A549 (cell line): Measurements from ENCODE around the gene PALLD. TPM values are rescaled to one million over a fixed set of nuclear protein-coding genes. Genes with fewer than 3 reads are reported as not detected.
A peak's percentile ranks its signal among the peaks of the same experiment; 100 is the strongest.

Experiments used
- ATAC-seq, 2 experiments: fragments of 200-7000 bp in 1 of 2; fragments of >200 bp in 1 of 2; cut with Nextera tagmentation in 1 of 2; cut with Tn5 transposase in 1 of 2; 3 replicates each; pipeline versions ENCODE4 v1.8.0 to v1.9.1; 2018 to 2020; ENCODE audit warnings: mild to moderate bottlenecking in 1 of 2, moderate library complexity in 1 of 2
- CTCF ChIA-PET: fragments of 300-600 bp; sonication (Branson Sonifier 250); formaldehyde crosslinking; extraction: SDS; loops from one replicate; lab custom pipeline; 2021; ENCODE audit warnings: antibody characterized with exemption, inconsistent platforms; lab: Yijun Ruan, JAX
- POLR2A ChIA-PET: fragments of 350-600 bp; formaldehyde crosslinking; extraction: SDS; loops from one replicate; lab custom pipeline; 2021; ENCODE audit warnings: antibody characterized with exemption, inconsistent platforms; lab: Yijun Ruan, JAX
- DNase-seq, 2 experiments: peaks; one replicate each; pipeline versions ENCODE4 v3.0.0 to v3.0.0-alpha.2; 2011 to 2016; ENCODE audit warnings: low read depth in 1 of 2, low spot score in 1 of 2
- FAIRE-seq: peaks from 2 replicates; lab custom pipeline; 2011; peaks lifted over from hg19 to GRCh38; lab: Jason Lieb, UNC
- H3K27ac ChIP-seq, 2 experiments: fragments of >200 bp; sonication (Bioruptor Twin); formaldehyde crosslinking; 3 replicates each; pipeline ENCODE4 v1.5.1; 2016 to 2017
- H3K4me1 ChIP-seq: fragments of >200 bp; sonication (Bioruptor Twin); formaldehyde crosslinking; 3 replicates; pipeline ENCODE4 v1.6.1; 2016
- H3K4me2 ChIP-seq: fragments of >200 bp; sonication (Bioruptor Twin); formaldehyde crosslinking; 3 replicates; pipeline ENCODE4 v1.6.1; 2016
- H3K4me3 ChIP-seq: fragments of >200 bp; sonication (Bioruptor Twin); formaldehyde crosslinking; 3 replicates; pipeline ENCODE4 v1.5.1; 2016
- H3K9me3 ChIP-seq: fragments of >200 bp; sonication (Bioruptor Twin); formaldehyde crosslinking; 3 replicates; pipeline ENCODE4 v1.6.1; 2016
- BCL3 ChIP-seq: fragments of >200 bp; sonication (Bioruptor Twin); formaldehyde crosslinking; IDR thresholded peaks from 3 replicates; pipeline ENCODE4 v1.6.1; 2016
- CBX2 ChIP-seq: fragments of 200-600 bp; sonication (generic); IDR thresholded peaks from 2 replicates; pipeline ENCODE4 v1.6.1; 2016; ENCODE audit warnings: low read depth, mild to moderate bottlenecking, borderline replicate concordance
- CBX8 ChIP-seq: fragments of 200-600 bp; sonication (generic); IDR thresholded peaks from 2 replicates; pipeline ENCODE4 v1.6.1; 2016
- CEBPB ChIP-seq, 2 experiments: fragments of >200 bp in 1 of 2; sonication (Bioruptor Twin) in 1 of 2; formaldehyde crosslinking in 1 of 2; IDR thresholded peaks; 2 replicates each; pipeline ENCODE4 v1.6.1; 2012 to 2016
- CHD2 ChIP-seq: fragments of 150-350 bp; IDR thresholded peaks from 2 replicates; pipeline ENCODE4 v1.6.1; 2014; ENCODE audit warnings: low read length; ENCODE audit not compliant: partially characterized antibody
- CHD4 ChIP-seq: fragments of 200-600 bp; sonication (generic); IDR thresholded peaks from 2 replicates; pipeline ENCODE4 v1.6.1; 2016; ENCODE audit warnings: antibody characterized with exemption, mild to moderate bottlenecking, borderline replicate concordance
- CTCF ChIP-seq: fragments of >200 bp; sonication (Bioruptor Twin); formaldehyde crosslinking; IDR thresholded peaks from 3 replicates; pipeline ENCODE4 v1.5.1; 2016
- EP300 ChIP-seq, 2 experiments: fragments of >200 bp; sonication (Bioruptor Twin); formaldehyde crosslinking; IDR thresholded peaks; 2 replicates in 1 of 2; 3 replicates in 1 of 2; pipeline ENCODE4 v1.6.1; 2016 to 2017
- ESRRA ChIP-seq: fragments of 150-350 bp; IDR thresholded peaks from 2 replicates; pipeline ENCODE4 v1.6.1; 2014; ENCODE audit warnings: mild to moderate bottlenecking, low read length, borderline replicate concordance
- FOSB ChIP-seq: fragments of 250-450 bp; sonication (Bioruptor Pico); IDR thresholded peaks from 2 replicates; pipeline ENCODE4 v1.5.0; 2020; ENCODE audit warnings: mild to moderate bottlenecking, moderate library complexity
- FOSL2 ChIP-seq, 2 experiments: fragments of 450-650 bp in 1 of 2; fragments of >200 bp in 1 of 2; sonication (Bioruptor Twin) in 1 of 2; formaldehyde crosslinking; IDR thresholded peaks; 2 replicates each; pipeline versions ENCODE4 v1.5.0 to v1.6.1; 2016 to 2020; ENCODE audit warnings: mild to moderate bottlenecking in 1 of 2, moderate library complexity in 1 of 2
- FOXS1 ChIP-seq: fragments of 250-450 bp; sonication (Bioruptor Pico); IDR thresholded peaks from 2 replicates; pipeline ENCODE4 v1.5.0; 2020; ENCODE audit warnings: mild to moderate bottlenecking, moderate library complexity
- GATA3 ChIP-seq: IDR thresholded peaks from 2 replicates; pipeline ENCODE4 v1.6.1; 2012; ENCODE audit warnings: borderline replicate concordance
- HDAC2 ChIP-seq: fragments of 200-600 bp; sonication (generic); IDR thresholded peaks from 2 replicates; pipeline ENCODE4 v1.6.1; 2016
- HEYL ChIP-seq: fragments of 250-450 bp; sonication (Bioruptor Pico); IDR thresholded peaks from 2 replicates; pipeline ENCODE4 v1.8.0; 2021; ENCODE audit warnings: mild to moderate bottlenecking, moderate library complexity
- HMGXB4 ChIP-seq: fragments of 250-450 bp; sonication (Bioruptor Pico); IDR thresholded peaks from 2 replicates; pipeline ENCODE4 v1.5.0; 2021; ENCODE audit warnings: mild to moderate bottlenecking, moderate library complexity, borderline replicate concordance
- JUN ChIP-seq, 2 experiments: fragments of >200 bp; sonication (Bioruptor Twin); formaldehyde crosslinking; IDR thresholded peaks; 2 replicates in 1 of 2; 3 replicates in 1 of 2; pipeline ENCODE4 v1.6.1; 2016 to 2017
- KDM1A ChIP-seq: fragments of 200-600 bp; sonication (generic); IDR thresholded peaks from 2 replicates; pipeline ENCODE4 v1.6.1; 2016; ENCODE audit warnings: low read depth, mild to moderate bottlenecking
- MAFK ChIP-seq: fragments of 450-650 bp; IDR thresholded peaks from 2 replicates; pipeline ENCODE4 v1.6.1; 2014; ENCODE audit not compliant: partially characterized antibody
- NFE2L2 ChIP-seq: fragments of 150-350 bp; conservative IDR thresholded peaks from 2 replicates; pipeline ENCODE4 v1.6.1; 2014; ENCODE audit warnings: low read length
- POLR2A ChIP-seq: IDR thresholded peaks from 2 replicates; pipeline ENCODE4 v1.6.1; 2012; ENCODE audit warnings: mild to moderate bottlenecking, low read length
- RAD21 ChIP-seq, 2 experiments: fragments of >200 bp in 1 of 2; sonication (Bioruptor Twin) in 1 of 2; formaldehyde crosslinking in 1 of 2; IDR thresholded peaks in 1 of 2; conservative IDR thresholded peaks in 1 of 2; 2 replicates in 1 of 2; 3 replicates in 1 of 2; pipeline ENCODE4 v1.6.1; 2012 to 2018; ENCODE audit warnings: inconsistent platforms in 1 of 2
- REST ChIP-seq: fragments of 200-600 bp; sonication (generic); IDR thresholded peaks from 2 replicates; pipeline ENCODE4 v1.6.1; 2016; ENCODE audit warnings: antibody characterized with exemption, mild to moderate bottlenecking, moderate library complexity
- RNF2 ChIP-seq: fragments of 200-600 bp; sonication (generic); IDR thresholded peaks from 2 replicates; pipeline ENCODE4 v1.6.1; 2016; ENCODE audit warnings: low read depth, mild to moderate bottlenecking, antibody characterized with exemption, moderate library complexity, borderline replicate concordance
- TFCP2L1 ChIP-seq: fragments of 250-450 bp; sonication (Bioruptor Pico); IDR thresholded peaks from 2 replicates; pipeline ENCODE4 v1.5.0; 2021; ENCODE audit warnings: mild to moderate bottlenecking
- ZC3H11A ChIP-seq: fragments of 450-650 bp; IDR thresholded peaks from 2 replicates; pipeline ENCODE4 v1.6.1; 2014; ENCODE audit warnings: antibody characterized with exemption, mild to moderate bottlenecking
- ZFP36 ChIP-seq: fragments of 450-650 bp; IDR thresholded peaks from 2 replicates; pipeline ENCODE4 v1.6.1; 2014; ENCODE audit warnings: borderline replicate concordance; ENCODE audit not compliant: partially characterized antibody
- ZNF302 ChIP-seq: fragments of 250-450 bp; sonication (Bioruptor Pico); IDR thresholded peaks from 2 replicates; pipeline ENCODE4 v1.9.0; 2021; ENCODE audit warnings: inconsistent platforms, mild to moderate bottlenecking, moderate library complexity
- WGBS: methylation state at CpG from one replicate; pipeline ENCODE4 v1.1.6; 2017; ENCODE audit errors: missing lambda C conversion rate; 5-methylcytosine and 5-hydroxymethylcytosine counted together
- polyA plus RNA-seq, 4 experiments: library from polyadenylated mRNA; depleted of rRNA in 3 of 4; stranded (reverse); fragments of >200 nt; fragmentation: RNase III in 1 of 4; extraction: RNeasy Plus Mini Kit Qiagen cat#74134 plus additional on column Dnase treatment in 1 of 4; gene quantifications; 2 replicates in 3 of 4; 3 replicates in 1 of 4; pipeline ENCODE4 v1.2.3, GENCODE V29; 2011 to 2017

Gene PALLD
- polyA plus RNA-seq, 2 of the 4 experiments (the other 2 are of a cell fraction): 88.8 to 113 TPM

- no peak for TF ChIP-seq HMGXB4 (CRISPR knock-in tag)
- TF ChIP-seq ZC3H11A: no peak
- TF ChIP-seq FOSL2 (IDR thresholded peaks at IDR 0.05): no peak
- no peak for TF ChIP-seq FOSL2 (CRISPR knock-in tag; IDR thresholded peaks at IDR 0.05)
- no peak for TF ChIP-seq NFE2L2
- no peak for TF ChIP-seq ZFP36
- TF ChIP-seq BCL3: no peak
- TF ChIP-seq RAD21 (conservative IDR thresholded peaks at IDR 0.05 in 1 of 2, IDR thresholded peaks at IDR 0.05 in 1 of 2): no peak
- TF ChIP-seq MAFK: no peak
- TF ChIP-seq CEBPB (IDR thresholded peaks at IDR 0.05): no peak
- TF ChIP-seq KDM1A: no peak
- TF ChIP-seq TFCP2L1 (CRISPR knock-in tag): no peak
- TF ChIP-seq EP300 (IDR thresholded peaks at IDR 0.05): no peak
- TF ChIP-seq ZNF302: no peak
Measured at GRCh38 chr4:168641811-168642140, 144.9 kb downstream of the PALLD start (continued).

- ChIA-PET CTCF (no interaction called here), POLR2A (no interaction called here)
- Histone ChIP-seq H3K27ac (peak overlapping the region in 1 of 2 experiments; percentile 16; a peak in 1 of 6 replicates), H3K4me3 (no peak overlapping the region), H3K9me3 (no peaks in the 10 kb centered on the region), H3K4me2 (no peak overlapping the region), H3K4me1 (peaks cover 38% of the 10 kb centered on the region)
- TF ChIP-seq FOSB (CRISPR knock-in tag): no peak
- no peak for FAIRE-seq
- 100% methylated on average over 4 of the region's 5 CpGs for WGBS
- ATAC-seq: no peak
- DNase-seq: no peak
Measured at GRCh38 chr4:168642591-168642990, 145.7 kb downstream of the PALLD start.

GRCh38 chr4:168643111-168643795 lies 146.4 kb downstream of the PALLD start:
- ChIA-PET POLR2A (no interaction called here), CTCF (no interaction called here)
- H3K4me2 ChIP-seq: no peak overlapping the region
- H3K4me1 ChIP-seq: peaks cover 38% of the 10 kb centered on the region
- peak overlapping the region in 1 of 2 experiments; percentile 16; a peak in 1 of 6 replicates for H3K27ac ChIP-seq
- FAIRE-seq (no peak), ATAC-seq (no peak), DNase-seq (no peak)
- WGBS: 89% methylated on average over 5 of the region's 5 CpGs
- no peaks in the 10 kb centered on the region for H3K9me3 ChIP-seq
- no peak overlapping the region for H3K4me3 ChIP-seq
- TF ChIP-seq RNF2 (no peak), GATA3 (no peak), HEYL (CRISPR knock-in tag) (no peak), REST (no peak), CTCF (no peak), CHD4 (no peak), CBX8 (no peak), FOXS1 (CRISPR knock-in tag) (no peak), ZFP36 (no peak), JUN (IDR thresholded peaks at IDR 0.05) (no peak), POLR2A (no peak), CHD2 (no peak), HDAC2 (no peak), ESRRA (no peak), CBX2 (no peak)
